ENCODE measurements around the gene MAP3K7CL. TPM values are rescaled to one million over a fixed set of nuclear protein-coding genes. Genes with fewer than 3 reads are reported as not detected.

MAP3K7CL gene
- total RNA-seq, 1 donor from 2014 or later, result not detected

DNA sequence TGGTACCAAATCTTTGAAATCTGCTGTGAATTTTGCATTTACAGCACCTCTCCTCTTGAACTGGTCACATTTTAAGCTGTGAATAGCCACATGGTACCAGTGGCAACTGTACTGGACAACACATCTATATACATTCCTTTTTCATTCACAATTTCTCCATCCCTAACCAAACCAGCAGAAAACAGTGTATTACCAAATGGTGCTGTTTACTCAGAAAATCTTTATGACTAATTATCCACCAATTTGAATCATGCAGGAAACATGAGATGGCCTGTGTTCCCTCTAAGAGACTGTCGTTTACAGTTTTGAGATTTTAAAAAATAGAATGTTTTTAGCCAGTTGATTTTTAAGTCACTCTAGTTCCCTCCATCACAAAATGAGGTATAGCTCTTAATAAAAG is 39.4 kb upstream of the MAP3K7CL start:
- H3K27me3 Mint-ChIP-seq, result no peaks in the 10 kb centered on the region
- TF ChIP-seq, protein P1, sequence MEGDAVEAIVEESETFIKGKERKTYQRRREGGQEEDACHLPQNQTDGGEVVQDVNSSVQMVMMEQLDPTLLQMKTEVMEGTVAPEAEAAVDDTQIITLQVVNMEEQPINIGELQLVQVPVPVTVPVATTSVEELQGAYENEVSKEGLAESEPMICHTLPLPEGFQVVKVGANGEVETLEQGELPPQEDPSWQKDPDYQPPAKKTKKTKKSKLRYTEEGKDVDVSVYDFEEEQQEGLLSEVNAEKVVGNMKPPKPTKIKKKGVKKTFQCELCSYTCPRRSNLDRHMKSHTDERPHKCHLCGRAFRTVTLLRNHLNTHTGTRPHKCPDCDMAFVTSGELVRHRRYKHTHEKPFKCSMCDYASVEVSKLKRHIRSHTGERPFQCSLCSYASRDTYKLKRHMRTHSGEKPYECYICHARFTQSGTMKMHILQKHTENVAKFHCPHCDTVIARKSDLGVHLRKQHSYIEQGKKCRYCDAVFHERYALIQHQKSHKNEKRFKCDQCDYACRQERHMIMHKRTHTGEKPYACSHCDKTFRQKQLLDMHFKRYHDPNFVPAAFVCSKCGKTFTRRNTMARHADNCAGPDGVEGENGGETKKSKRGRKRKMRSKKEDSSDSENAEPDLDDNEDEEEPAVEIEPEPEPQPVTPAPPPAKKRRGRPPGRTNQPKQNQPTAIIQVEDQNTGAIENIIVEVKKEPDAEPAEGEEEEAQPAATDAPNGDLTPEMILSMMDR (conservative IDR thresholded peaks at IDR 0.05), result no peak

DNA sequence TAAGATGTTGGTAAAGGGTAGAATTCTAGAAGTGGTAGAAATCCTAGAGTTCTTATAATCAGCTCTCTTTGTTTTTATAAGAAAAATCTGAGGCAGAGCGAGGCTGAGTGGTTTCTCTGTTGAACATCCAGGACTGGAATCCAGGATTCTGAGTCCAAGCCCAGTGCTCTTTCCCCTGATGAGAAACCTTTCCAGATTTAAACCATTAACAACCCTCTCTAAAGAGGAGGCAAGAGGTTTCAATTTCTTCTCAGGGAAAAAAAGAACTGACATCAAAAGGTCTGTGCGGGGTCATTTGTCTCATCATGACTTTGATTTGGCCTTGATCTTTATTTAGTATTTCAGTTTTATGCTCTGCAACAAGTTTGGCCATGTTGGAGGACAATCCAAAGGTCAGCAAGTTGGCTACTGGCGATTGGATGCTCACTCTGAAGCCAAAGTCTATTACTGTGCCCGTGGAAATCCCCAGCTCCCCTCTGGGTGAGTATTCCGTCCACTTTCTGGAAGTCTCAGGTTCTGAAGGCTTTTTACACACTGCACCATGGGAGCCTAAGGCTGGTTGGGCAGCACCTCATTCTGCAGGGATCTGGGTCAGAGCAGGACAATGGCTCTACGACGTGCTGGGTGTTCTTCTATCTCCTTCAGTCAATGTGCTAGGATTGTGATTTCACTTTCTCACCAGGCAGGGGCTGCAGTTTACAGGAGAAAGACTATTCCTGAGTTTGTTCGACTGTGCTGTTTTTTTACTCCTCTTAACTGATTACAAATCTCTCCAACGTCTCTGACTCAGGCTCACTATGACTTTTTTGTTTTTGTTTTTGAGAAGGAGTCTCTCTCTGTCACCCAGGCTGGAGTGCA is 38.1 kb upstream of the MAP3K7CL start:
- Mint-ChIP-seq H3K9me3 (no peaks in the 10 kb centered on the region), H3K4me3 (no peak overlapping the region), H3K4me1 (ENCODE audit: unreplicated experiment) (peaks cover 9% of the 10 kb centered on the region), H3K27ac (no peak overlapping the region), H3K27me3 (no peaks in the 10 kb centered on the region), H3K36me3 (no peaks in the 10 kb centered on the region)
- TF ChIP-seq, protein P1 (conservative IDR thresholded peaks at IDR 0.05), result no peak
- DNase-seq (ENCODE audit: extremely low spot score, unreplicated experiment), result no peak

More for the DNA sequence above, 39.4 kb upstream of the MAP3K7CL start:
- H3K27ac Mint-ChIP-seq, result no peak overlapping the region
- no peaks in the 10 kb centered on the region for H3K9me3 Mint-ChIP-seq
- H3K36me3 Mint-ChIP-seq, result no peaks in the 10 kb centered on the region
- DNase-seq (ENCODE audit: extremely low spot score, unreplicated experiment), result no peak
- peaks cover 9% of the 10 kb centered on the region for H3K4me1 Mint-ChIP-seq (ENCODE audit: unreplicated experiment)
- no peak overlapping the region for H3K4me3 Mint-ChIP-seq

GRCh38 chr21:29096218-29097015 is 34.0 kb upstream of the MAP3K7CL start:
- H3K4me3 Mint-ChIP-seq, result no peak overlapping the region
- H3K36me3 Mint-ChIP-seq, result no peaks in the 10 kb centered on the region
- TF ChIP-seq, protein P1 (conservative IDR thresholded peaks at IDR 0.05), result no peak
- H3K4me1 Mint-ChIP-seq (ENCODE audit: unreplicated experiment), result peaks cover 9% of the 10 kb centered on the region
- no peaks in the 10 kb centered on the region for H3K27me3 Mint-ChIP-seq
- no peaks in the 10 kb centered on the region for H3K9me3 Mint-ChIP-seq
- no peak for DNase-seq (ENCODE audit: extremely low spot score, unreplicated experiment)
- no peak overlapping the region for H3K27ac Mint-ChIP-seq

DNA sequence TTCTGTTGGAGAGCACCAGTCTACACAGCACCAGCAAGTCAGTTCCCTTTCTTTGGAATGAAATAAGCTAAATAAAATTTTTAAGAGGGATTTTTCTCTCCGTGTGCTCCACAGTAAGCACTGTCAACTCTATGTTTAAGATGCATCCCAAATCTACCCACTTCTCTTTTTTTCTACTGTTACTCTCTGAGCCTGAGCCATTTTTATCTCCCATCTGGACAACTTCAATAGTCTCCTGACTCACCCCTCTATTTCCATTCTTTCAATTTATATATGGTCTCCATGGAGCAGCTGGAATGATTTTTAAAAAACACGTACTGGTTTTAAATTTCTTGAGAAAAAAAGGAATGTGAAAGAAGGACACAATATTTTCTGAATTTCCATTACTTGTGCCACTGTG is 32.3 kb upstream of the MAP3K7CL start:
- TF ChIP-seq, protein P1 (conservative IDR thresholded peaks at IDR 0.05), result no peak
- no peak overlapping the region for H3K27ac Mint-ChIP-seq

GRCh38 chr21:29102791-29103257 is 27.6 kb upstream of the MAP3K7CL start:
- H3K36me3 Mint-ChIP-seq, result peaks cover 8% of the 10 kb centered on the region
- no peak overlapping the region for H3K27ac Mint-ChIP-seq
- H3K4me3 Mint-ChIP-seq, result no peak overlapping the region
- peaks cover 8% of the 10 kb centered on the region for H3K4me1 Mint-ChIP-seq (ENCODE audit: unreplicated experiment)
- peaks cover 7% of the 10 kb centered on the region for H3K9me3 Mint-ChIP-seq
- no peak for DNase-seq (ENCODE audit: extremely low spot score, unreplicated experiment)
- no peaks in the 10 kb centered on the region for H3K27me3 Mint-ChIP-seq
- TF ChIP-seq, protein P1 (conservative IDR thresholded peaks at IDR 0.05), result no peak

More for the DNA sequence above, 32.3 kb upstream of the MAP3K7CL start:
- DNase-seq (ENCODE audit: extremely low spot score, unreplicated experiment), result no peak
- Mint-ChIP-seq H3K4me1 (ENCODE audit: unreplicated experiment) (peaks cover 9% of the 10 kb centered on the region), H3K27me3 (no peaks in the 10 kb centered on the region), H3K9me3 (no peaks in the 10 kb centered on the region), H3K4me3 (no peak overlapping the region), H3K36me3 (no peaks in the 10 kb centered on the region)
